ENCODE data around the gene CX3CL1. TPM values are rescaled to one million over a fixed set of nuclear protein-coding genes. Genes with fewer than 3 reads are reported as not detected.

Gene CX3CL1
- total RNA-seq, 4 donors from 2014 or later = 1.0 to 31.2 (median 7.1) TPM

GRCh38 chr16:57419506-57419905 is 47.2 kb downstream of the CX3CL1 start:
- intact Hi-C loops (cut with DNase I; ENCODE audit: low total_unique reads) = loop anchor here (5.0 kb wide), 1 partner anchor 327 kb away; the partner anchor contains the start of gene CPNE2
- TF ChIP-seq POLR2A (IDR thresholded peaks at IDR 0.05) (no peak), CTCF (IDR thresholded peaks at IDR 0.05) (no peak)
- H3K9me3 ChIP-seq = no peaks in the 10 kb centered on the region
- no peaks in the 10 kb centered on the region for H3K4me1 ChIP-seq
- H3K4me3 ChIP-seq = no peak overlapping the region
- DNase-seq = no peak
- H3K27ac ChIP-seq = peak overlapping the region in 1 of 2 donors; percentile 39
- H3K36me3 ChIP-seq = no peaks in the 10 kb centered on the region
- no peaks in the 10 kb centered on the region for H3K27me3 ChIP-seq

- no peaks in the 10 kb centered on the region for H3K9me3 ChIP-seq
- H3K36me3 ChIP-seq = no peaks in the 10 kb centered on the region
- peak overlapping the region; percentile 52 to 58 for H3K27ac ChIP-seq
- no peaks in the 10 kb centered on the region for H3K27me3 ChIP-seq
- no peak overlapping the region for H3K4me3 ChIP-seq
- intact Hi-C loops (cut with DNase I; ENCODE audit: low total_unique reads) = no loop called here
- H3K4me1 ChIP-seq = no peaks in the 10 kb centered on the region
- DNase-seq = peak; percentile 55
- TF ChIP-seq POLR2A (IDR thresholded peaks at IDR 0.05) = no peak
- TF ChIP-seq CTCF (IDR thresholded peaks at IDR 0.05) = peak; percentile 58 to 72 (median 66)
These were observed 50.0 kb downstream of the CX3CL1 start for GRCh38 chr16:57422026-57422944.

- no peaks in the 10 kb centered on the region for H3K36me3 ChIP-seq
- no peak overlapping the region for H3K4me3 ChIP-seq
- no peaks in the 10 kb centered on the region for H3K9me3 ChIP-seq
- intact Hi-C loops (cut with DNase I; ENCODE audit: low total_unique reads) = no loop called here
- H3K27ac ChIP-seq = no peak overlapping the region
- no peaks in the 10 kb centered on the region for H3K27me3 ChIP-seq
- no peaks in the 10 kb centered on the region for H3K4me1 ChIP-seq
- TF ChIP-seq POLR2A (IDR thresholded peaks at IDR 0.05) (no peak), CTCF (IDR thresholded peaks at IDR 0.05) (no peak)
- DNase-seq = no peak
These were observed 50.9 kb downstream of the CX3CL1 start for GRCh38 chr16:57423152-57423551.

- H3K9me3 ChIP-seq = no peaks in the 10 kb centered on the region
- no peaks in the 10 kb centered on the region for H3K4me1 ChIP-seq
- H3K27me3 ChIP-seq = no peaks in the 10 kb centered on the region
- no peak for DNase-seq
- no peak overlapping the region for H3K27ac ChIP-seq
- intact Hi-C loops (cut with DNase I; ENCODE audit: low total_unique reads) = no loop called here
- no peaks in the 10 kb centered on the region for H3K36me3 ChIP-seq
- no peak for TF ChIP-seq CTCF (IDR thresholded peaks at IDR 0.05)
- no peak for TF ChIP-seq POLR2A (IDR thresholded peaks at IDR 0.05)
- H3K4me3 ChIP-seq = no peak overlapping the region
These were observed 52.3 kb downstream of the CX3CL1 start for GRCh38 chr16:57424583-57424982.

- intact Hi-C loops (cut with DNase I; ENCODE audit: low total_unique reads) = no loop called here
- no peaks in the 10 kb centered on the region for H3K36me3 ChIP-seq
These were observed 54.1 kb downstream of the CX3CL1 start for GRCh38 chr16:57426356-57426755.

More at GRCh38 chr16:57426356-57426755, 54.1 kb downstream of the CX3CL1 start:
- no peaks in the 10 kb centered on the region for H3K9me3 ChIP-seq
- H3K27ac ChIP-seq = no peak overlapping the region
- H3K4me1 ChIP-seq = no peaks in the 10 kb centered on the region
- no peaks in the 10 kb centered on the region for H3K27me3 ChIP-seq
- no peak for DNase-seq
- TF ChIP-seq POLR2A (IDR thresholded peaks at IDR 0.05) = no peak
- no peak for TF ChIP-seq CTCF (IDR thresholded peaks at IDR 0.05)
- H3K4me3 ChIP-seq = no peak overlapping the region

Measured in uterus (tissue), 4 donors.